Peyer's patch (tissue), 4 donors: ENCODE data around the gene ANKRD29.

Experiments used
- CTCF ChIP-seq, 6 experiments: fragments of 450-650 bp in 4 of 6; fragments of 200-600 bp in 2 of 6; sonication (generic) in 1 of 6; IDR thresholded peaks; one replicate each; pipeline ENCODE4 v1.5.1; 2017 to 2019; ENCODE audit warnings: antibody characterized with exemption in 6 of 6, mild to moderate bottlenecking in 3 of 6, moderate library complexity in 1 of 6
- POLR2A ChIP-seq, 2 donors: fragments of 450-650 bp; IDR thresholded peaks; one replicate each; pipeline ENCODE4 v1.5.1; 2017; ENCODE audit warnings: antibody characterized with exemption in 2 of 2, mild to moderate bottlenecking in 2 of 2, moderate library complexity in 2 of 2

GRCh38 chr18:23584019-23584983 is 78.4 kb downstream of the ANKRD29 start:
- TF ChIP-seq CTCF (IDR thresholded peaks at IDR 0.05) (no peak), POLR2A (IDR thresholded peaks at IDR 0.05) (no peak)
